HG03025 (cell line): ENCODE measurements around the gene GLT1D1.
A peak's percentile ranks its signal among the peaks of the same experiment; 100 is the strongest.
"Not testable (repeated sequence)": the region's sequence is repeated elsewhere in the genome, so short reads cannot be mapped to it uniquely, and the experiment has no call there.

Source experiments
- ATAC-seq: cut with Tn5 transposase; IDR thresholded peaks from one replicate; pipeline ENCODE4 v1.9.1; 2021; ENCODE audit warnings: mild to moderate bottlenecking, moderate library complexity; ENCODE audit not compliant: unreplicated experiment, low FRiP score

The GLT1D1 gene

DNA sequence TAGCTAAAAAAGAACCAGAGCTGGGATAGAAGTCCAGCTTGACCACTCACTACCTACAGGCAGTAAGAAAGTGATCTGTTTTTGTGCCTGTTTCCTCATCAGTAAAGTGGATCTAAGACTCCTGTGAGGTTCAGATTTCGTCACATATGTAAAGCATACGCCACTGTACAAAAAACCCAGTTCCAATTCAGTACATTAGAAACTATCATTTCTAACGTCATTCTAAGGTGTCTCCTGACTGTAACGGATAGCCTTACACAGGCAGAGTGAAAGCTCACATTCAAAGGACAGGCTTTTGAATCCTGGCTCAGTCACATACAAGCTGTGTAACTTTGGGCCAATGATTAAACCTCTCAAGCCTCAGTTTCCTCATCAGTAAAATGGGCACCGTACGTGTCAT, 33.0 kb upstream of the GLT1D1 start:
- no peak for ATAC-seq

DNA sequence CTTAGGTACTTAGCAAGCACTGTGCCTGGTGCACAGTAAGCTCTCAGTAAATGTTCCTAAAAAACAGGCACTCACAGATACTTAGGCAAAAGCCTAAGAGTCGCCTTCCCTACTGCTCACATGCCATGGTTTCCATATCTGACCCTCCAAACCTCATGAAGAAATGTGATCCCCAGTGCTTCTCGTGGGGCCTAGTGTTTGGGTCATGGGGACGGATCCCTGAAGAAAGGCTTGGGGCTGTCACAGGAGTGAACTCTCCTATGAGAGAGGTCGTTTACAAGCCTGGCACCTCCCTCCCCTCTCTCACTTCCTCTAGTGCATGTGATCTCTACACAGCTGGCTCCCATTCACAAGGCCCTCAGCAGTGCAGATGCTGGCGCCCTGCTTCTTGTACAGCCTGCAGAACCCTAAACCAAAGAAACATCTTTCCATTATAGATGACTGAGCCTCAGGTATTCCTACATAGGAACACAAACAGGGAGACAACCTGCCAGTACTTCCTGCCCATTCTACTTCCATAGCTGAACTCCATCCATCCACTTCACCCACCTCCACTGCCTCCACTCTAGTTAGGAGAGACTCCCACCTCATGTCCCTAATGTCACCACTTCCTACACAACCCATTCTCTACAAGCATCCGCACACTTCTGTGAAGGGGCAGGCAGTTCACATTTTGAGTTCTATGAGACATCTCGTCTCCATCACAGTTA, 32.4 kb upstream of the GLT1D1 start:
- ATAC-seq, result peak; percentile 60

DNA sequence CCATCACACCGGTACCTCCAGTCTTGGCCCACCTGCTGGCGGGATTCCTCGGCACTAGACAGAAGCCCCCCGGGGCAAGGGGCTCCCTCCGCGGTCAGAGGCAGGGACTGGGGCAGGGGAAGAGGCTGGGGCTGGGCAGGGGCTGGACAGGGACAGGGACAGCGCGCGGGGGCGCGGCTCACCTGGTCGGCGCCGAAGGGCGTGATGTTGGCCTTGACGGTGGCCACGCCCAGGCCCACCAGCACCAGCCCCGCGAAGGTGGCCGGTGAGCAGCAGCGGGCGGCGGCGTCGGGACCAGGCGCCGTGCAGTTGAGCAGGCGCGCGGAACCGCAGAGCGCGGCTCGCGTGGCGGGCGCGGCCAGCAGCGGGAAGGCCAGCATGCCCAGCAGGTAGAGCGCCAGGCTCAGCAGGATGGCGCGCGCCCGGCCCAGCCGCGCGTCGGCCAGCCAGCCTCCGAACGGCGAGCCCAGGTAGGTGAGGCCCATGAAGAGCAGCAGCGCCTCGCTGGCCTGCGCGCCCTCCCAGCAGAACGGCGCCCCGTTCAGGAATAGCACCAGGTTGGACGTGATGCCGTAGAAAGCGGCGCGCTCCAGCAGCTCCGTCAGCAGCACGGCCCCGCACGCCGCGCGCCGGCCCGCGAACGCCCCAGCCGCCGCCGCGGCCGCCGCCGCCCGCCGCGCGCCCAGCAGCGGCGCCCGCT, 29.9 kb upstream of the GLT1D1 start:
- peak; percentile 24 for ATAC-seq

DNA sequence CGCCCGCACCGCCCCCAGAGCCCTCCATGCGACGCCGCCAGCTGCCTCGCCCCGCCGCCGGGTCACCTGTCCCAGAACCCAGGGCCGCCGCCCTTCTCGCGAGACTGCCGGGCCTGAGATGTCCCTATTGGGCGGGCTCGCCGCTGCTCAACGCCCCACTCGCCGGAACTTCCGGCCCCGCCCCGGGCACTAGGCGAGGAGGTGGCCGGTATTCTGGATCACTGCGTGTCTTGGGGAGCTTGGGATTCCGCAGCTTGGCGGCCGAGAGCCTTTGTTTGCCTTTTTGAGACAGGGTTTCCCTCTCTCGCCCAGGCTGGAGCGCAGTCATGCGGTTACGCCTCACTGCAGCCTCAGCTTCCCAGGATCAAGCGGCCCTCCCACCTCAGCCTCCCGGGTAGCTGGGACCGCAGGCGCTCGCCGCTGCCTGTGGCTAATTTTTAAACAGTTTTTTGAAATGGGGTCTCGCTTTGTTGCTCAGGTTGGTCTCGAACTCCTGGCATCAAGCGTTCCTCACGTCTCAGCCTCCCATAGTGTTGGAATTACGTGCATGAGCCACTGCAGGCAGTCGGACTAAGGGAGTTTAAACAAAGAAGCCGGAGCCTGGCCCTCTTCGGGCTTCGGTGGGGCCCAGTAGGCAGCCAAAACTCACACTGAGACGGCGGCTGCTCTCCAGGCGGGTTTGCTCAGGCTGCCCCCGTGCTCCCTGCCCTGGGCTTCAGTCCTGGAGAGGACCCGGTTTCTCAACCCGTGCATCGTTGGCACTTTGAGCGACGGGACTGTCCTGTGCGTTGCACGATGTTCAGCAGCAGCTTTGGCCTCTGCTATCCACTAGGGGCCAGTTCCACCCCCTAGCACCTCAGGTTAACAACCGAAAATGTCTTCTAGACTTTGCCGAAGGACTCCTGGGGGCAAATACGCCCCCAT, 29.1 kb upstream of the GLT1D1 start, which contains the start of gene SLC15A4:
Gene SLC15A4, minus strand, starts transcription at position 43 of the 924 bp plus-strand sequence. Its CDS starts 15 bp downstream, at position 28.
- peak; percentile 74 for ATAC-seq

DNA sequence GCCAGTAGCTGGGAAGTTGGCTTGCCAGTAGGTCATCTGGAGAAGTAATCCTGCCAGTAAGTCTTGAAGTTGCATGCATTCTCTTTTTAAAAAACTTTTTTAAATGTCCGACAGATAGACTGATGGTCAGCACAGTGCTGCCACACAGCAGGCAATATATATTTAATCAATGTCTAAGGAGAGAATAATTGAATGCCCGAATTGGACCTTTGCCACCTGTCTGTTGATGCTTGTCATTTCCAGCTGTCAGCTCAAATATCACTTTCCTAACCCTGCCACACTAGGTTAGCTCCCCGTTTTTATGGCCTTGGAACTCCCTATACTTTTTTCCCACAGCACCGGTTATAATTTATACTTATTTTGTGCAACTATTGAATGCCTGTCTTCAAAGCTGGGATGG, 27.4 kb upstream of the GLT1D1 start:
- no peak for ATAC-seq

DNA sequence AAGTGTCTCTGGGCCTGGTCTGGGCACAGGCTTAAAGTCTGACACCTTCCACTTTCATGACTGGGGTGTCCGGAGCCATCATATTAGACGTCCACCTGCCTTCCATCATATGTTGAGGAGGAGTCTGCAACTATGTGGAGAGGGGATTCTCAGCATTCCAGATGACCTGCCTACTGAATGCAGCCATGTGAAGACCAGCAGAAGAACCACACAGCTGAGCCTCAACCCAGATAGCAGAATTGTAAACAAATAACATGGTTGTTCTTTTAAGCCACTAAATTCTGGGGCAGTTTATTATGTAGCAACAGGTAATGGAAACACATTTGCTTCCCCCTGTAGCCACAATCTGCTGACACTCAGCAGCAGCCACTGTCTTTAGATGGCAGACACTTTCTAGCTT, 25.6 kb upstream of the GLT1D1 start:
- no peak for ATAC-seq

DNA sequence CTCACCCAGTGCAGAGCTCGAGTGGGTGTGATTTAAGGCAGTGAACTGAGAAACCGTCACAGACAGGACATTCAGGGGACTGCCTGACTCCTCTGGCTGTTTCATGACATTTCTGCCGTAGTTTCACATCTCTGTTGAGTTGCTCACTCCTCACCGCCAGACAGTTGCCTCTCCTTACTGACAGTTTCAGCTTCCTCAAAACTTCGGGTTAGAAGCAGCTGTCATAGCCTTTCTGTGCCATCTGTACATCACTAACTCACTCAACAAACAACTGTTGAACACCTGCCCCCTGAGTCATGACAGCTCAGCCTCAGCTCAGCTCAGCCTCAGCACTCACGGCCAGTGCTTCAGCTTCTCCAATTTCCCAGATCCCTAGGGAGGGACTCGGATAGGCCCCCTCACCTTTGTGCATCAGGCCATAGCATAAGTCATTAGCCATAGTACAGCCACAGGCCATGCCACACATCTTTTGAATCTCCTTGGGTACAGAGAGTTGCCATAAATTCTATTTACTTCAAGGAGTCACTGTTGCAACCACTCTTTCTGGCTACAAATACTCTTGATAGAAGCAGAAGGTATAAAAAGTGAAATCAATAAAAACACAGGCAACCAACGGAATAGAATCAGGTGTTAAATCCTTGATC, 23.3 kb upstream of the GLT1D1 start:
- ATAC-seq, result peak; percentile 96

DNA sequence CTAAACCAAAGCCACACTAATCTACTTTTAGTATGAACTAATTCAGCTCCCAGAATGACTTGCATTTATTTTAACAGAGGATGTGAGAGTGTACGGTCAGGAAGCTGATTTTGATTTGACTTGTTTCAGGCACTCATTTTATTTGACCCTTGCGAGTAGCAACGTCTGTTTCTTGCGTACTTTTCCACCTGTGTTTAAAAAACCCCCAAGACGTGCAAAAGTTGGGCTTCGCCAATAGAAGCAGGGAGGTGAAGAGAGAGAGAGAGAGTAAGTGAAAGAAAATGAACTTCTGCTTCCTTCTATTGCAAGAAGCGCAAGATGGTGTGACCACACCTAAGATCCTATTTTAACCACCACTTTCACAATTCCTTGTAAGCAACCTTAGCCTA, 22.8 kb upstream of the GLT1D1 start:
- ATAC-seq, result peak; percentile 42

DNA sequence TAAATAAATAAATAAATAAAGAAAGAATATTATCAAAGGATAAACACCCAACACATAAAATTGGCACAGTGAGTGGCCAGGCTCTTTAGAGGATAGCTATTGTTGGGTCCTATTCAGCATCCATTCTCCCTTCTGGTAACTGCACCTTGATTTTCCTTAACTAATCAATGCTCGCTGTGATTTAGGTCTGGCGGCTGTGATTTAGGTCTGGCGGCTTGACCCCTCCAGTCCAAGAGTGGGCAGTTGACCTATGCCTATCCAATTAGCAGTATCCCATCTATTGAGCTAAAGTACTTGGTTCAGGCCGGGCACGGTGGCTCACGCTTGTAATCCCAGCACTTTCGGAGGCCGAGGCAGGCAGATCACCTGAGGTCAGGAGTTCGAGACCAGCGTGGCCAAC, 19.9 kb upstream of the GLT1D1 start:
- no peak for ATAC-seq

DNA sequence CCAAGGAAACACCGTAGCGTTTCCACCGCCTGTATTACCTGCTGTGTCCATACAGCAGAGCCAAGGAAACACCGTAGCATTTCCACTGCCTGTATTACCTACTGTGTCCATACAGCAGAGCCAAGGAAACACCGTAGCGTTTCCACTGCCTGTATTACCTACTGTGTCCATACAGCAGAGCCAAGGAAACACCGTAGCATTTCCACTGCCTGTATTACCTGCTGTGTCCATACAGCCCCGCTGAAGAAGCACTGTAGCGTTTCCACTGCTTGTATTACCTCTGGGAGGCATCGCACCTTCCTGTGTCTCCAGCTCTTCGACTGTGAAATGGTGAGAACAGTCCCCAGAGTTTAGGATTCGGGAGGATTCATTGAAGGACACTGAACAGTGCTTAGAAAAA, 13.4 kb upstream of the GLT1D1 start:
- ATAC-seq, result not testable (repeated sequence)

DNA sequence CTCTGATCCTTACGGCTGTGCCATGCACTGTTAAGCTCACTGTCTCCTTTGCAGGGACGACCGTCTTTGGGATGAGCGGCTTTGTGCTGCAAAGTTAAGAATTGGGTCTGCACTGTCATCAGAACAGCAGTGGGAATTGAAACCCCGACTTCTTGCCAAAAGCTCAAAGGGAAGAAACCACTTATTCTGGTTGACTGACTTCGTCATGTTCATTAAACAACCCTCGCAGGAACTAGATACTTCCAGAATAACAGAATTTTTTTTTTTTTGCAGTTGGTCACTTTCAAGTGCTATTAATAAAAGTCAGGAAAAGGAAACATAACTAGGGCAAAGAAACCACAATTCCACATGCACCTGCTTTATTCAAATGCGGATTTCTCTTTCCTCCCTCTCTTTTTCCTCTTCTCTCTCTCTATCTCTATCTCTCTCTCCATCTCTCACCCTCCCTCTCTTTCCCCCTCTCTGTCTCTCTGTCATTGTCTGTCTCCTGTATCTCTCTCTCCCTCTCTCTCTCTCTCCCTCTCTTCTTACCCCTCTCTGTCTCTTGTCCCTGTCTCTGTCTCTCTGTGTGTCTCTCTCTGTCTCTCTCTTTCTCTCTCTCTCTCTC, 12.3 kb upstream of the GLT1D1 start:
- ATAC-seq, result peak; percentile 88

DNA sequence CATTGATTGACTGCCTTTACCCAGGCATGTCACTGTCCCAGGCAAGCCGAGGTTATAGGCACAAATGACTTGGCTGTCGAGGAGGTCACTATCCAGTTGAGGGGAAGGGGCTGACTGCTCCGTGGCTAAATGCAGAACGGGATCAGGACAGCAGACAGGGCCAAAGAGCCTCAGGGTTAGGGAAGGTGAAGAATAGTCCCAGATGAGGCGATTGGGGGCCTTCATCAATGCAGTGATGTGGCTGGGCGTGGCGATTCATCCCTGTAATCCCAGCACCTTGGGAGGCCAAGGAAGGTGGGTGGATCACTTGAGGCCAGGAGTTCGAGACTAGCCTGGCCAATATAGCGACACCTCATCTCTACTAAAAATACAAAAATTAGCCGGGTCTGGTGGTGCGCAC, 10.7 kb upstream of the GLT1D1 start:
- ATAC-seq, result no peak

DNA sequence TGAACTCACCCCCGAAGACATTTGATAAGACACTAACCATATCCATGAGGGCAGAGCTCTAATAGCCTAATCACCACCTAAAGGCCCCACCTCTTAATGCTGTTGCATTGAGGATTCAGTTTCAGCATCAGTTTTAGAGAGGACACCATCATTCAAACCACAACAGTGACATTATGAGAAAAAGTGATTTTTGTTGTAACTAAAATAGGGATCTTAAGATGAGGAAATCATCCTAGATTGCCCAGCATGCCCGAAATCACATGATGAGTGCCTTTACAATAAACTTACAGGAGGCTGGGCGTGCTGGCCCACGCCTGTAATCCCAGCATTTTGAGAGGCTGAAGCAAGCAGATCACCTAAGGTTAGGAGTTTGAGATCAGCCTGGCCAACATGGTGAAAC, 9.7 kb upstream of the GLT1D1 start:
- no peak for ATAC-seq

DNA sequence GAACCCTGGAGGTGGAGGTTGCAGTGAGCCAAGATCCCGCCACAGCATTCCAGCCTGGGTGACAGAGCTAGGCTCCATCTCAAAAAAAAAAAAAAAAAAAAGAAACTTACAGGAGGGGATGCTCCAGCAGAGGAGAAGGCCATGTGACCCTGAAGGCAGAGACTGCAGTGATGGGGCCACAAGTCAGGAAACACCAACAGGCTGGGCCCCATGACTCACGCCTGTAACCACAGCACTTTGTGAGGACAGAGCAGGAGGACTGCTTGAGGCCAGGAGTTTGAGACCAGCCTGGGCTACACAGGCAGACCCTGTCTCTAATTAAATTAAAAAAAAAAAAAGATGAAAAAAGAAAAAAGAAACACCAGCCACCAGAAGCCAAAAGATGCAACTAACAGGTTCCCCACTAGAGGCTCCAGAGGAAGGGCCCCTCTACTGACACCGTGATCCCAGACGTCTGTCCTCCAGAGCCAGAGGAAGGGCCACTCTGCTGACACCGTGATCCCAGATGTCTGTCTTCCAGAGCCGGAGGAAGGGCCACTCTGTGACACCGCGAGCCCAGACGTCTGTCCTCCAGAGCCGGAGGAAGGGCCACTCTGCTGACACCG, 9.1 kb upstream of the GLT1D1 start:
- ATAC-seq, result no peak

DNA sequence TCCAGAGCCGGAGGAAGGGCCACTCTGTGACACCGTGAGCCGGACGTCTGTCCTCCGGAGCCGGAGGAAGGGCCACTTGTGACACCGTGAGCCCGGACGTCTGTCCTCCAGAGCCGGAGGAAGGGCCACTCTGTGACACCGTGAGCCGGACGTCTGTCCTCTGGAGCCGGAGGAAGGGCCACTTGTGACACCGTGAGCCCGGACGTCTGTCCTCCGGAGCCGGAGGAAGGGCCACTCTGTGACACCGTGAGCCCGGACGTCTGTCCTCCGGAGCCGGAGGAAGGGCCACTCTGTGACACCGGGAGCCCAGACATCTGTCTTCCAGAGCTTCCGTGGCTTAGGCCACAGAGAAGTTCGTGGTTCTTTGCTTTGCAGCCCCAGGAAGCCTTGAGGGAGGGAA, 6.6 kb upstream of the GLT1D1 start:
- ATAC-seq, result not testable (repeated sequence)

DNA sequence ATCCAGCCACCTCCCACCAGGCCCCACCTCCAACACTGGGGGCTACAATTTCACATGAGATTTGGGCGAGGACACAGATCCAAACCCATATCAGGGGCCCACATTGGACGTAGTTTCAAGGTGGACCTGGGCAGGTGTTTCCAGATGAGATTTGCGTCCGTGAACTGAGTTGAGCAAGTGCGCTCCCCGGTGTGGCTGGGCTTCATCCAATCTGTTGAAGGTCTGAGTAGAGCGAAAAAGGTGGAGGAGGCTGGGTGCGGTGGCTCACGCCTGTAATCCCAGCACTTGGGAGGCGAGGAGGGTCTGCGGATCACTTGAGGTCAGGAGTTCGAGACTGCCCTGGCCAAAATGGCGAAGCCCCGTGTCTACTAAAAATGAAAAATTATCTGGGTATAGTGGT, 4.9 kb upstream of the GLT1D1 start:
- no peak for ATAC-seq

DNA sequence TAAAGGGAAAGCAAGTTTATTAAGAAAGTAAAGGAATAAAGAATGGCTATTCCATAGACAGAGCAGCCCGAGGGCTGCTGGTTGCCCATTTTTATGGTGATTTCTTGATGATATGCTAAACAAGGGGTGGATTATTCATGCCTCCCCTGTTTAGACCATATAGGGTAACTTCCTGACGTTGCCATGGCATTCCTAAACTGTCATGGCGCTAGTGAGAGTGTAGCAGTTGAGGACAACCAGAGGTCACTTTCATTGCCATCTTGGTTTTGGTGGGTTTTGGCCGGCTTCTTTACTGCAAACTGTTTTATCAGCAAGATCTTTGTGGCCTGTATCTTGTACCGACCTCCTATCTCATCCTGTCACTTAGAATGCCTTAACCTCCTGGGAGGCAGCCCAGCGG, 3.5 kb upstream of the GLT1D1 start:
- not testable (repeated sequence) for ATAC-seq

DNA sequence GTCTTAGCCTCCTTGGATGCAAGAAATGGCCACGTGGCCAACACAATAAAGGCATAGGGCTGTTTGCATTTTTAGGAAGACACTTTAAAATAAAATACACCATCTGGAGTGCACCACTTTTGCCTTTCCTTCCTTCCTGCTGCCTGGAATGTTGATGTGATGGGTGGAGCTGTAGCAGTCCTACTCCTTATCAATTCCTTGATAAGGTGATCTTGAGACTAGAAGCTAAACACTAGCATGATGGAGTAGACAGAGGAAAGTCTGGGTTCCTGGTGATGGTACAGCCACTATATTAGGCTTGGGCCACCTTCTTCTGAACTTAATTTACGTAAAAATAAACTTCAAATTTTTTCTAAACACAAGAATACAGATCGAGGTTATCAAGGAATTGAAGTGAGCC, 2.9 kb upstream of the GLT1D1 start:
- no peak for ATAC-seq

DNA sequence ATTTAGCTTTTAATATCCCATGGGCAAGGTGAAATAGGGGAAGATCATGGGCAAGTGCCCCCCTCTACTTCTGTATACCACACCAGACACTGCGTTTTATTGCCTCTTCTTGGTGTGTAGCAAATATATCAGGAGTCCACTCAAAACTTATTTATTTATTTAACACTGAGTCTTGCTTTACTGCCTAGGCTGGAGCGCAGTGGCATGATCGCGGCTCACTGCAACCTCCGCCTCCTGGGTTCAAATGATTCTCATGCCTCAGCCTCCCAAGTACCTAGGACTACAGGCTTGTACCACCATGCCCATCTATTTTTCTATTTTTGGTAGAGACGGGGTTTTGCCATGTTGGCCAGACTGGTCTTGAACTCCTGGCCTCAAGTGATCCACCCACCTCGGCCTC, 1.8 kb upstream of the GLT1D1 start:
- not testable (repeated sequence) for ATAC-seq
